ENCODE data around the gene ICA1. TPM values are rescaled to one million over a fixed set of nuclear protein-coding genes. Genes with fewer than 3 reads are reported as not detected.

The ICA1 gene
- polyA plus RNA-seq, 1 donor (not counting 4 experiments of a cell fraction or from before 2014, with no cell fraction given): 1.9 TPM

DNA sequence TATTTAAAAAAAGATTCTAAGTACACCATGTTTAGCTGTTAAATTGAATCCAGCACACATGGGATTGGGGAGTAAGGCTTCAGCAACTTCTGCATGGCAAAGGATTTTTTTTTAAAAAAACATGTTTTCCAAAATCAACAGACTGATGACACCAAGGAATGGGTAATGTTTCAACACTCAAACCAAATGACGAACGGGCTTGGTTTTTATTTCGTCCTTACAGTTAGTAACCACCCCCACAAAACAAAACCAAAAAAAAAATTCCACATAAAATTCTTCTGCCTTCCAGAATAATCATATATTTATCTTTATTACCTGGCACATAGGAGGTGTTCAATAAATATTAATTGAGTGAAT, 45.7 kb downstream of the ICA1 start:
- DNase-seq (ENCODE audit: low read depth, low spot score) (no peak), FAIRE-seq (no peak)
- Histone ChIP-seq H3K4me1 (ENCODE audit: control insufficient read depth, extremely low read depth, insufficient read depth, low read length) (no peaks in the 10 kb centered on the region), H3K4me3 (ENCODE audit: control insufficient read depth in 2 of 3, extremely low read depth in 1 of 3, insufficient read depth in 2 of 3, low read depth in 1 of 3, low read length in 3 of 3) (no peak overlapping the region), H3K4me2 (ENCODE audit: control insufficient read depth, extremely low read depth, insufficient read depth, low read depth, low read length) (no peak overlapping the region), H3K9me3 (ENCODE audit: control insufficient read depth, low read depth, low read length) (no peaks in the 10 kb centered on the region), H3K36me3 (ENCODE audit: control insufficient read depth in 2 of 2, extremely low read depth in 1 of 2, insufficient read depth in 2 of 2, low read length in 2 of 2) (no peaks in the 10 kb centered on the region), H2AFZ (ENCODE audit: control insufficient read depth, low read length) (no peak overlapping the region), H3K27ac (ENCODE audit: control insufficient read depth, insufficient read depth, low read length) (no peak overlapping the region), H3K9me1 (ENCODE audit: control insufficient read depth, extremely low read depth, insufficient read depth, low read length) (no peaks in the 10 kb centered on the region), H3K9ac (ENCODE audit: control insufficient read depth, extremely low read depth, insufficient read depth, low read length) (no peak overlapping the region), H3K79me2 (ENCODE audit: control insufficient read depth, insufficient read depth, low read length) (no peaks in the 10 kb centered on the region), H4K20me1 (ENCODE audit: control insufficient read depth, extremely low read depth, insufficient read depth, low read length) (no peaks in the 10 kb centered on the region), H3K27me3 (ENCODE audit: control insufficient read depth, extremely low read depth, insufficient read depth, low read length) (no peaks in the 10 kb centered on the region)
- TF ChIP-seq EZH2 (IDR thresholded peaks at IDR 0.05; ENCODE audit: low read length): no peak
- TF ChIP-seq, protein P1, sequence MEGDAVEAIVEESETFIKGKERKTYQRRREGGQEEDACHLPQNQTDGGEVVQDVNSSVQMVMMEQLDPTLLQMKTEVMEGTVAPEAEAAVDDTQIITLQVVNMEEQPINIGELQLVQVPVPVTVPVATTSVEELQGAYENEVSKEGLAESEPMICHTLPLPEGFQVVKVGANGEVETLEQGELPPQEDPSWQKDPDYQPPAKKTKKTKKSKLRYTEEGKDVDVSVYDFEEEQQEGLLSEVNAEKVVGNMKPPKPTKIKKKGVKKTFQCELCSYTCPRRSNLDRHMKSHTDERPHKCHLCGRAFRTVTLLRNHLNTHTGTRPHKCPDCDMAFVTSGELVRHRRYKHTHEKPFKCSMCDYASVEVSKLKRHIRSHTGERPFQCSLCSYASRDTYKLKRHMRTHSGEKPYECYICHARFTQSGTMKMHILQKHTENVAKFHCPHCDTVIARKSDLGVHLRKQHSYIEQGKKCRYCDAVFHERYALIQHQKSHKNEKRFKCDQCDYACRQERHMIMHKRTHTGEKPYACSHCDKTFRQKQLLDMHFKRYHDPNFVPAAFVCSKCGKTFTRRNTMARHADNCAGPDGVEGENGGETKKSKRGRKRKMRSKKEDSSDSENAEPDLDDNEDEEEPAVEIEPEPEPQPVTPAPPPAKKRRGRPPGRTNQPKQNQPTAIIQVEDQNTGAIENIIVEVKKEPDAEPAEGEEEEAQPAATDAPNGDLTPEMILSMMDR (optimal IDR thresholded peaks at IDR 0.05 in 1 of 3, IDR thresholded peaks at IDR 0.05 in 1 of 3, conservative IDR thresholded peaks at IDR 0.05 in 1 of 3; ENCODE audit: extremely low read depth in 1 of 3, insufficient read depth in 2 of 3, low read length in 3 of 3): no peak
- dilution Hi-C loops (cut with MboI; ENCODE audit: extremely low pct_ligation_motif_present, low sequenced_read_pairs): no loop called here

DNA sequence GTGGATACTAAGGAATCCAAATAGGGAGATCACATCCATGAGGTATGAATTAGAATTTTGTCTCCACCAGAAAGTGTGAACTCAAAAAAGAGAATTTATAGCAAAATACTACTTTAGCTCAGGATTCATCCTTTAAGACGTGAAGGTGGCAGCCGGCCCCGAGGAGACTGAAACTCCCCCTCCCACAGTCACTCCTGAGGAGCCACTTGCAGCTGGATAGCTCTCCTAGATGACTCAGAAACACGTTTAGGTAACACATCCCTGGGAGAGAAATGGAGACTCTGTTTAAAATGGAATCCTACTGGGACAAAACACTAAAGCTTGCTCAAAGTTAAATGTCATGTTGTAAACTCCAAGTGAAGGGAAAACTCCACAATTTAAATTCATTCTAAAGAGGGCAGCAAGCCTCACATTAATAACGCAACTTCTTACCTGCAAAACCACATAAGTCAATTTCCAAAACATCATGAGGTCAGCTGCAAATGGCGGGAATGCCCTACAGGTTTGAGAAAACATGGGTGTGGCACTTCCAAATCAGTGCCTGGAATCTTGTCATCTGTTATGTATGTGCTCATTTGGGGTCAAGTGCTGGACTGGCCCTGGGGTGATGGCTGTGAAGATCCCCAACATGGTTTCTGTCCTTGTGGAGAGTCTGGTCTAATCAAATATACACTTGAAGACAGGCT, 46.2 kb downstream of the ICA1 start:
- no peak overlapping the region for H2AFZ ChIP-seq (ENCODE audit: control insufficient read depth, low read length)
- no peaks in the 10 kb centered on the region for H4K20me1 ChIP-seq (ENCODE audit: control insufficient read depth, extremely low read depth, insufficient read depth, low read length)
- no peaks in the 10 kb centered on the region for H3K36me3 ChIP-seq (ENCODE audit: control insufficient read depth in 2 of 2, extremely low read depth in 1 of 2, insufficient read depth in 2 of 2, low read length in 2 of 2)
- H3K27ac ChIP-seq (ENCODE audit: control insufficient read depth, insufficient read depth, low read length): no peak overlapping the region
- dilution Hi-C loops (cut with MboI; ENCODE audit: extremely low pct_ligation_motif_present, low sequenced_read_pairs): no loop called here
- no peaks in the 10 kb centered on the region for H3K9me1 ChIP-seq (ENCODE audit: control insufficient read depth, extremely low read depth, insufficient read depth, low read length)
- H3K27me3 ChIP-seq (ENCODE audit: control insufficient read depth, extremely low read depth, insufficient read depth, low read length): no peaks in the 10 kb centered on the region
- no peak overlapping the region for H3K9ac ChIP-seq (ENCODE audit: control insufficient read depth, extremely low read depth, insufficient read depth, low read length)
- H3K4me3 ChIP-seq (ENCODE audit: control insufficient read depth in 2 of 3, extremely low read depth in 1 of 3, insufficient read depth in 2 of 3, low read depth in 1 of 3, low read length in 3 of 3): no peak overlapping the region
- DNase-seq (ENCODE audit: low read depth, low spot score) (no peak), FAIRE-seq (no peak)
- no peak overlapping the region for H3K4me2 ChIP-seq (ENCODE audit: control insufficient read depth, extremely low read depth, insufficient read depth, low read depth, low read length)
- no peaks in the 10 kb centered on the region for H3K79me2 ChIP-seq (ENCODE audit: control insufficient read depth, insufficient read depth, low read length)
- no peaks in the 10 kb centered on the region for H3K9me3 ChIP-seq (ENCODE audit: control insufficient read depth, low read depth, low read length)
- TF ChIP-seq, protein P1 (optimal IDR thresholded peaks at IDR 0.05 in 1 of 3, IDR thresholded peaks at IDR 0.05 in 1 of 3, conservative IDR thresholded peaks at IDR 0.05 in 1 of 3; ENCODE audit: extremely low read depth in 1 of 3, insufficient read depth in 2 of 3, low read length in 3 of 3): no peak
- TF ChIP-seq EZH2 (IDR thresholded peaks at IDR 0.05; ENCODE audit: low read length): no peak
- no peaks in the 10 kb centered on the region for H3K4me1 ChIP-seq (ENCODE audit: control insufficient read depth, extremely low read depth, insufficient read depth, low read length)

Measured in keratinocyte (primary cell).